ENCODE measurements around the gene PANK3. TPM values are rescaled to one million over a fixed set of nuclear protein-coding genes. Genes with fewer than 3 reads are reported as not detected.

The PANK3 gene
- total RNA-seq, 1 donor from 2014 or later, result 26.1 TPM

DNA sequence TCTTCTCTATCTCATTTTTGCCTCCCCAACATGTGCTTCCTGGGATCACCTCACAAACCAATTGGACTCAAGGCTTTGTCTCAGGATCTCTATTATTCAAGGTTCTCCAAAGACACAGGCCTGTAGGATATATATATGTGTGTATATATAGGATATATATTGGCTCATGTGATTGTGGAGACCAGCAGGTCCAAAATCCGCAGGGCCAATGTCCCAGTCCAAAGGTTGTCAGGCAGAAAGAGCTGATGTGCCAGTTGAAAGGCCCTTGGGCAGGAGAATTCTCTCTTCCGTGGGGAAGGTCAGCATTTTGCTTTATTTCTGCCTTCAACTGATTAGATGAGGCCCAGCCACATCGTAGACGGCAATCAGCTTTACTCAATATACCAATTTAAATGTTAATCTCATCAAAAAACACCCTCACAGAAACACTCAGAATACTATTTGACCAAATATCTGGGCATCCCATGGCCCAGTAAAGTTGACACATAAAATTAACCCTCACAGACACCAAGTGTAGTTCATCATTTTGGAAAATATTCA is 51.3 kb downstream of the PANK3 start:
- ATAC-seq (ENCODE audit: poor library complexity), result no peak
- intact Hi-C loops (cut with DNase I), result no loop called here
- DNase-seq, result no peak

DNA sequence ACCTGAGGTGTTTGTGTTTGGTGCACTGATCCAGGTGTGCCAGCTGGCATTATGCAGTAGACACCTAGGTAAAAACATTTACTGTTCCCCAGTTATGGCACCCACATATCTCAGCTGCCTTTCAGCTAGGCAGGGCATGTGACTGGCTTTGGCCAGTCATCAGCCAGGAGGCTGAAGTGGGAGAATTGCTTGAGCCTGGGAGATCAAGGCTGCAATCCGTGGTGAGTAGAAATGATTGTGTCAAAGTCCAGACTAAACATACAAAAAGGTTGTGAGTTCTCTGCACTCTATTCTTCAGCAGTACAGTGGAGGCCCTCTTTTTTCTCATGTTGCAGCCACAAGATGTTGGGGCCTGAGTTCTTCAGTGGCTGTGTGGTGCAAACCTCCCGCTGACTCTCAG is 53.3 kb downstream of the PANK3 start:
- DNase-seq (no peak), ATAC-seq (ENCODE audit: poor library complexity) (no peak)
- intact Hi-C loops (cut with DNase I), result no loop called here

DNA sequence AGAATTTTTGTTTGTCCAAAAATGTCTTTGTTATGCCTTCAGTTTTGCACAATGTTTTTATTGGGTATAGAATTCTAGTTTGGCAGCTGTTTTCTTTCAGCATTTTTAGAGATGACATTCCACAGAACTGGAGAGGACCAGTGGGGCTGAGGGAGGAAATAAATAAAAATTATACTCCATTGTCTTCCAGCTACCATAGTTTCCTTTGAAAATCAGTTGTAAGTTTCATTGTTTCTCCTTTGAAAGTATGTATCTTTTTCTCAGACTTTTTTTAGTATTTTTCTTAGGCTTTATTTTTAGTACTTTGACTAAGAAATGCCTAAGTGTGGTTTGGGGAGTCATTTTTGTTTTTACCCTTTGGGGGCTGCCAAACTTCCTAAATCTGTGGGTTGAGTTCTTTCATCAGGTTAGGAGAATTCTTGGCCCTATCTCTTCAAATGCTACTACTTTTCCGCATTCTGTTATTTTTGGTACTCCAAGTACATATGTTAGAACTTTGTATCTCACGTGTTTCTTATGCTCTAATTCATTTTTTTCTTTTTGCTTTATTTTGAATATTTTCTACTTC is 65.2 kb downstream of the PANK3 start:
- no peak for DNase-seq
- no peak for ATAC-seq (ENCODE audit: poor library complexity)
- intact Hi-C loops (cut with DNase I), result no loop called here

DNA sequence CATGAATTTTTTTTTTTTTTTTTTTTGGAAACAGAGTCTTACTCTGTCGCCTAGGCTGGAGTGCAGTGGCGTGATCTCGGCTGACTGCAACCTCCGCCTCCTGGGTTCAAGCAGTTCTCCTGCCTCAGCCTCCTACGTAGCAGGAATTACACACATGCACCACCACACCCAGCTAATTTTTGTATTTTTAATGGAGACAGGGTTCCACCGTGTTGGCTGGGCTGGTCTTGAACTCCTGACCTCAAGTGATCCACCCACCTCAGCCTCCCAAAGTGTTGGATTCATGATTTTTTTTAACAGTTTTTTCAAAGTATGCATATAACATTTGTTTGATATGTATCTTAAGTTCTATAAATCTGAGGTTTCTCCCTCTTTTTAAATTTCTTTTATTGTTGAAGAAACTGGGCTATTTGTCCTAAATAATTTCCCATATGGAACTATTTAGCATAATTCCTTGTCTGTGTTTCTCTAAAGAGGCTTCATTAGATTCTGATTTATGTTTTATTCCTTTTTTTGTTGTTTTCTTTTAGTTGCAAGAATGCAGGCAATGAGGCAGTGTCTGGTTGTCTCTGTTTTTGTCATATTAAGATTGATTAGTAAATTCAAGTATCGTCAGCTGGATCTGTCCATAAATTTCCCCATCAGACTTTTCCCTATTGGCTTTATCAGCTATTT is 76.5 kb downstream of the PANK3 start:
- no peak for ATAC-seq (ENCODE audit: poor library complexity)
- intact Hi-C loops (cut with DNase I), result no loop called here
- no peak for DNase-seq

Small RNA genes within 50 kb of the gene (microRNA-seq; reads per million reads assigned to microRNA genes)
- gene MIR103A1 (not detected), gene MIR103B1 (not detected)

Other genes with a start within 250 kb of the PANK3 start
- gene RARS1, start 92.9 kb downstream of the PANK3 start, total RNA-seq, result 41.8 TPM
- gene FBLL1, start 50.1 kb downstream of the PANK3 start, total RNA-seq, result not detected

Data from Right ventricle myocardium superior (tissue), 1 donor.